ENCODE measurements around the gene FAM25G.

DNA sequence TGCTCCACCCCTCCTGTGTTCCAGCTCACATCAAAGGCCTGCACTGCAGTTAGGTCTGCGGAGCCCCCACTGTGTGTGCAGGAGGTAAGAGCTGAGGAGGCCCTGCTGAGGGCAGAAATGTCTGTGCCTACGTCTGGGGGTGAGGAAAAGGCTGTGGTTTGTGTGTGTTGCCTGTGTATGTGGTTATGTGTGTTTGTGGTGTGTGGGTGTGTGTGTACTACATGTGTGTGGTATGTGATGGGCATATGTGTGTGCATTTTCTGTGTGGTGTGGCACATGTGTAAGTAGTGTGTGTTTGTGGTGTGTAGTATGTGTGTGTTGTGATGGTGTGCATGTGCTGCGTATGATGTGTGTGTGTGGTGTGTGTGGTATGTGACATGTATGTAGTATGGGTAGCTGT lies 43.8 kb downstream of the FAM25G start:
- no peak for TF ChIP-seq POLR2AphosphoS5 (IDR thresholded peaks at IDR 0.05; ENCODE audit: low read depth, low read length)
- no peak for TF ChIP-seq POLR2A (IDR thresholded peaks at IDR 0.05; ENCODE audit: low read depth, low read length)
